Gastroesophageal sphincter (tissue), 3 donors: Measurements from ENCODE around the gene GREM1.

Experiments
- CTCF ChIP-seq, 4 experiments: fragments of 200-600 bp in 2 of 4; fragments of 450-650 bp in 2 of 4; sonication (generic) in 1 of 4; IDR thresholded peaks; one replicate each; pipeline ENCODE4 v1.5.1; 2017 to 2019; ENCODE audit warnings: antibody characterized with exemption in 4 of 4, mild to moderate bottlenecking in 2 of 4, moderate library complexity in 2 of 4
- EP300 ChIP-seq: sonication (generic); formaldehyde crosslinking; IDR thresholded peaks from one replicate; pipeline ENCODE4 v1.6.1; 2017; ENCODE audit warnings: antibody characterized with exemption, mild to moderate bottlenecking
- POLR2A ChIP-seq, 2 donors: fragments of 450-650 bp; IDR thresholded peaks; one replicate each; pipeline ENCODE4 v1.6.1; 2017; ENCODE audit warnings: antibody characterized with exemption in 2 of 2, mild to moderate bottlenecking in 2 of 2, moderate library complexity in 1 of 2

GRCh38 chr15:32735989-32736700 lies 18.3 kb downstream of the GREM1 start:
- TF ChIP-seq EP300 (no peak), CTCF (IDR thresholded peaks at IDR 0.05) (no peak), POLR2A (IDR thresholded peaks at IDR 0.05) (no peak)
